NCI-H2107 treated with DMSO at 0.1 percent for 48 hours (cell line): ENCODE results near the gene GUCD1.
"Not testable (repeated sequence)": the region's sequence is repeated elsewhere in the genome, so short reads cannot be mapped to it uniquely, and the experiment has no call there.

ENCODE experiments used
- DNase-seq: peaks from one replicate; lab custom pipeline; 2025; ENCODE audit not compliant: unreplicated experiment; lab: John Stamatoyannopoulos, UW

GUCD1 gene

GRCh38 chr22:24554313-24555164, at the start of gene GUCD1:
Gene GUCD1 (minus strand): TSS chr22:24555138. CDS start chr22:24554991, 147 bp downstream.
- DNase-seq, result no peak

- DNase-seq, result not testable (repeated sequence)
These were observed 49.1 kb upstream of the GUCD1 start for GRCh38 chr22:24603770-24604629.

GRCh38 chr22:24602847-24603769, 48.2 kb upstream of the GUCD1 start, which contains the start of gene GGT1:
Gene GGT1 (plus strand): TSS chr22:24603193. CDS start chr22:24611082, 7,889 bp downstream.
- not testable (repeated sequence) for DNase-seq

GRCh38 chr22:24602105-24602749, 47.3 kb upstream of the GUCD1 start:
- not testable (repeated sequence) for DNase-seq

GRCh38 chr22:24601217-24602104, 46.5 kb upstream of the GUCD1 start:
- DNase-seq, result no peak

- DNase-seq, result not testable (repeated sequence)
These were observed 45.2 kb upstream of the GUCD1 start for GRCh38 chr22:24599958-24600715.

- DNase-seq, result no peak
These were observed 44.6 kb upstream of the GUCD1 start for GRCh38 chr22:24599514-24599913.

GRCh38 chr22:24597076-24597475, 42.1 kb upstream of the GUCD1 start:
- DNase-seq, result not testable (repeated sequence)

GRCh38 chr22:24595863-24596262, 40.9 kb upstream of the GUCD1 start:
- no peak for DNase-seq

- DNase-seq, result no peak
These were observed 40.3 kb upstream of the GUCD1 start for GRCh38 chr22:24595228-24595627.

GRCh38 chr22:24594569-24595120, 39.7 kb upstream of the GUCD1 start:
- DNase-seq, result no peak

- DNase-seq, result no peak
These were observed 39.1 kb upstream of the GUCD1 start for GRCh38 chr22:24593836-24594568.

- DNase-seq, result not testable (repeated sequence)
These were observed 38.6 kb upstream of the GUCD1 start for GRCh38 chr22:24593559-24593835.

GRCh38 chr22:24592851-24593558, 38.1 kb upstream of the GUCD1 start, which contains the start of gene LRRC75B:
Gene LRRC75B (minus strand): TSS chr22:24593073. CDS start chr22:24593039, 34 bp downstream.
- no peak for DNase-seq

GRCh38 chr22:24592058-24592850, 37.3 kb upstream of the GUCD1 start:
- DNase-seq, result no peak

GRCh38 chr22:24591286-24591830, 36.4 kb upstream of the GUCD1 start:
- DNase-seq, result no peak
